Thyroid gland (tissue), 4 donors: Measurements from ENCODE around the gene ZNF575. TPM values are rescaled to one million over a fixed set of nuclear protein-coding genes. Genes with fewer than 3 reads are reported as not detected.

Source experiments
- DNase-seq, 2 donors: peaks; one replicate each; pipeline ENCODE4 v3.0.0-alpha.2; 2019
- H3K27ac ChIP-seq, 3 donors: fragments of 200-600 bp; sonication (generic); 1 replicate in 2 of 3; 2 replicates in 1 of 3; pipeline ENCODE4 v1.5.1; 2016 to 2019; ENCODE audit warnings: mild to moderate bottlenecking in 1 of 3, moderate library complexity in 1 of 3
- H3K27me3 ChIP-seq: fragments of 200-600 bp; sonication (generic); one replicate; pipeline ENCODE4 v1.5.1; 2019
- H3K36me3 ChIP-seq, 2 donors: fragments of 200-600 bp; sonication (generic); one replicate each; pipeline ENCODE4 v1.5.1; 2016 to 2019
- H3K4me1 ChIP-seq, 2 donors: fragments of 200-600 bp; sonication (generic); one replicate each; pipeline ENCODE4 v1.5.1; 2017 to 2019
- H3K4me3 ChIP-seq, 3 donors: fragments of 200-600 bp; sonication (generic); replicated peaks in 1 of 3; 1 replicate in 2 of 3; 2 replicates in 1 of 3; pipeline ENCODE4 v1.5.1; 2016; ENCODE audit warnings: mild to moderate bottlenecking in 1 of 3
- H3K9me3 ChIP-seq: fragments of 200-600 bp; sonication (generic); one replicate; pipeline ENCODE4 v1.5.1; 2017
- CTCF ChIP-seq, 6 experiments: fragments of 200-600 bp in 3 of 6; fragments of 450-650 bp in 3 of 6; sonication (generic) in 3 of 6; IDR thresholded peaks; one replicate each; pipeline ENCODE4 v1.5.1; 2016 to 2019; ENCODE audit warnings: antibody characterized with exemption in 6 of 6, mild to moderate bottlenecking in 2 of 6, inconsistent platforms in 1 of 6, moderate library complexity in 1 of 6
- POLR2A ChIP-seq, 2 donors: fragments of 450-650 bp; IDR thresholded peaks; one replicate each; pipeline ENCODE4 v1.6.1; 2017; ENCODE audit warnings: antibody characterized with exemption in 2 of 2, mild to moderate bottlenecking in 2 of 2, moderate library complexity in 1 of 2
- WGBS, 2 donors: methylation state at CpG; one replicate each; pipeline ENCODE4 v1.1.5; 2017; 5-methylcytosine and 5-hydroxymethylcytosine counted together
- intact Hi-C: fragments of 100-400 bp; cut with DNase I; formaldehyde crosslinking; loops from one replicate; pipeline ENCODE4 v1.15.1; 2023
- total RNA-seq, 4 donors: library from RNA; depleted of rRNA; stranded (reverse); fragments of >200 nt; gene quantifications; one replicate each; pipeline ENCODE4 v1.2.3, GENCODE V29; 2016

ZNF575 gene
- 1 to 10 TPM in 1 of 4 donors, not detected in 3; 1.4 TPM for total RNA-seq

GRCh38 chr19:43532962-43533545 lies at the start of gene ZNF575:
ZNF575 (plus strand) TSS chr19:43533188; CDS start chr19:43534423, 1,235 bp downstream.
- no peaks in the 10 kb centered on the region for H3K27me3 ChIP-seq
- intact Hi-C loops: loop anchor here (10.0 kb wide), 1 partner anchor 62 kb away; the partner anchor contains the start of genes IRGQ and ZNF576

GRCh38 chr19:43483281-43483680 lies 49.7 kb upstream of the ZNF575 start:
- TF ChIP-seq POLR2A (IDR thresholded peaks at IDR 0.05): no peak
- TF ChIP-seq CTCF (IDR thresholded peaks at IDR 0.05): no peak
- no peak for DNase-seq
- intact Hi-C loops: no loop called here
- Histone ChIP-seq H3K4me1 (no peaks in the 10 kb centered on the region), H3K27me3 (no peaks in the 10 kb centered on the region), H3K4me3 (no peak overlapping the region), H3K27ac (no peak overlapping the region), H3K9me3 (no peaks in the 10 kb centered on the region), H3K36me3 (no peaks in the 10 kb centered on the region)
- 93 to 97% methylated on average over 6 of the region's 6 CpGs for WGBS, 2 donors

More at GRCh38 chr19:43532962-43533545, at the start of gene ZNF575:
- peak; percentile 92 to 93 for DNase-seq
- TF ChIP-seq CTCF (IDR thresholded peaks at IDR 0.05): peak in 1 of 6 experiments; percentile 7
- TF ChIP-seq POLR2A (IDR thresholded peaks at IDR 0.05): peak in 1 of 2 donors; percentile 53
- Histone ChIP-seq H3K36me3 (no peaks in the 10 kb centered on the region), H3K9me3 (no peaks in the 10 kb centered on the region), H3K4me1 (peaks cover 13 to 39% of the 10 kb centered on the region in 2 donors), H3K27ac (peak within 1 kb of the TSS; percentile 87 to 92 (median 90)), H3K4me3 (peak within 1 kb of the TSS; percentile 53 to 61 (median 56))
- WGBS, 2 donors: 0% methylated on average over 18 of the region's 47 CpGs

GRCh38 chr19:43485951-43486350 lies 47.0 kb upstream of the ZNF575 start:
- DNase-seq: no peak
- TF ChIP-seq CTCF (IDR thresholded peaks at IDR 0.05) (no peak), POLR2A (IDR thresholded peaks at IDR 0.05) (no peak)
- no peak overlapping the region for H3K27ac ChIP-seq
- 76 to 77% methylated on average over 6 of the region's 6 CpGs for WGBS, 2 donors
- H3K9me3 ChIP-seq: no peaks in the 10 kb centered on the region
- H3K27me3 ChIP-seq: no peaks in the 10 kb centered on the region
- H3K4me3 ChIP-seq: no peak overlapping the region
- intact Hi-C loops: no loop called here
- no peaks in the 10 kb centered on the region for H3K36me3 ChIP-seq
- H3K4me1 ChIP-seq: no peaks in the 10 kb centered on the region

GRCh38 chr19:43486412-43486811 lies 46.6 kb upstream of the ZNF575 start:
- no peaks in the 10 kb centered on the region for H3K36me3 ChIP-seq
- DNase-seq: no peak
- no peak overlapping the region for H3K4me3 ChIP-seq
- intact Hi-C loops: no loop called here
- 94 to 95% methylated on average over 7 of the region's 7 CpGs for WGBS, 2 donors
- H3K27ac ChIP-seq: no peak overlapping the region
- no peaks in the 10 kb centered on the region for H3K27me3 ChIP-seq
- H3K4me1 ChIP-seq: no peaks in the 10 kb centered on the region
- no peaks in the 10 kb centered on the region for H3K9me3 ChIP-seq
- TF ChIP-seq CTCF (IDR thresholded peaks at IDR 0.05) (no peak), POLR2A (IDR thresholded peaks at IDR 0.05) (no peak)

GRCh38 chr19:43488179-43488578 lies 44.8 kb upstream of the ZNF575 start:
- no peak for TF ChIP-seq POLR2A (IDR thresholded peaks at IDR 0.05)
- no peak for TF ChIP-seq CTCF (IDR thresholded peaks at IDR 0.05)
- Histone ChIP-seq H3K4me3 (no peak overlapping the region), H3K9me3 (no peaks in the 10 kb centered on the region), H3K4me1 (no peaks in the 10 kb centered on the region), H3K27ac (no peak overlapping the region), H3K36me3 (no peaks in the 10 kb centered on the region), H3K27me3 (no peaks in the 10 kb centered on the region)
- DNase-seq: no peak
- intact Hi-C loops: no loop called here
- WGBS, 2 donors: 92 to 93% methylated on average over 8 of the region's 8 CpGs
